SU-DHL-6 (cell line): ENCODE measurements around the gene SELENOK.

Source experiments
- H2AFZ ChIP-seq: fragments of 200-600 bp; sonication (generic); 2 replicates; pipeline ENCODE4 v1.6.1; 2014; ENCODE audit warnings: low read depth, mild to moderate bottlenecking, moderate library complexity, mixed read lengths, antibody characterized with exemption, low read length; ENCODE audit not compliant: severe bottlenecking
- H3F3A ChIP-seq: fragments of 200-600 bp; shearing (Covaris generic); 2 replicates; pipeline ENCODE4 v1.6.0; 2016; ENCODE audit warnings: antibody characterized with exemption, mild to moderate bottlenecking; ENCODE audit not compliant: insufficient read depth
- H3K27ac ChIP-seq: fragments of 200-600 bp; sonication (generic); 2 replicates; pipeline ENCODE4 v1.5.1; 2016; ENCODE audit warnings: low read depth, mild to moderate bottlenecking, low read length, moderate library complexity, mixed read lengths
- H3K27me3 ChIP-seq: fragments of 200-600 bp; sonication (generic), shearing (Covaris generic); 2 replicates; pipeline ENCODE4 v1.6.0; 2014; ENCODE audit warnings: mild to moderate bottlenecking, low read length
- H3K36me3 ChIP-seq: fragments of 200-600 bp; sonication (generic); 2 replicates; pipeline ENCODE4 v1.6.1; 2014; ENCODE audit warnings: mild to moderate bottlenecking, low read length, mixed read lengths
- H3K4me2 ChIP-seq: fragments of 300-600, 200-600 bp; shearing (Covaris generic), sonication (generic); 2 replicates; pipeline ENCODE4 v1.6.0; 2014; ENCODE audit warnings: low read length, low read depth, mild to moderate bottlenecking; ENCODE audit not compliant: poor library complexity, severe bottlenecking
- H3K4me3 ChIP-seq: fragments of 200-600 bp; sonication (generic); 2 replicates; pipeline ENCODE4 v1.5.1; 2014; ENCODE audit warnings: antibody characterized with exemption, low read length, mild to moderate bottlenecking, mixed read lengths; ENCODE audit not compliant: insufficient read depth, poor library complexity, severe bottlenecking
- H3K79me2 ChIP-seq: fragments of 200-600 bp; sonication (generic); 2 replicates; pipeline ENCODE4 v1.6.1; 2014; ENCODE audit warnings: mild to moderate bottlenecking, low read length, moderate library complexity; ENCODE audit not compliant: insufficient read depth
- H3K9ac ChIP-seq: fragments of 200-600 bp; sonication (generic); 2 replicates; pipeline ENCODE4 v1.7.0; 2014; ENCODE audit warnings: mild to moderate bottlenecking, low read length
- H3K9me2 ChIP-seq: fragments of 200-600 bp; sonication (generic); replicated peaks from 2 replicates; pipeline ENCODE4 v1.6.1; 2014; ENCODE audit warnings: low read length; ENCODE audit not compliant: insufficient read depth
- H3K9me3 ChIP-seq: fragments of 200-600 bp; sonication (generic); 2 replicates; pipeline ENCODE4 v1.6.1; 2014; ENCODE audit warnings: low read length, mixed read lengths; ENCODE audit not compliant: insufficient read depth
- H4K20me1 ChIP-seq: fragments of 200-600 bp; sonication (generic); 2 replicates; pipeline ENCODE4 v1.6.1; 2014; ENCODE audit warnings: low read depth, mild to moderate bottlenecking, antibody characterized with exemption, low read length, moderate library complexity, mixed read lengths
- CTCF ChIP-seq: fragments of 200-600 bp; sonication (generic); IDR thresholded peaks from one replicate; pipeline ENCODE4 v1.5.1; 2017; ENCODE audit warnings: antibody characterized with exemption, mild to moderate bottlenecking, low read length, moderate library complexity; ENCODE audit not compliant: insufficient read depth, poor library complexity, severe bottlenecking
- EZH2phosphoT487 ChIP-seq: fragments of 200-600 bp; sonication (generic), shearing (Covaris generic); conservative IDR thresholded peaks from 2 replicates; pipeline ENCODE4 v1.6.1; 2018; ENCODE audit warnings: mild to moderate bottlenecking, antibody characterized with exemption, low read length, moderate library complexity, mixed read lengths

Gene SELENOK

DNA sequence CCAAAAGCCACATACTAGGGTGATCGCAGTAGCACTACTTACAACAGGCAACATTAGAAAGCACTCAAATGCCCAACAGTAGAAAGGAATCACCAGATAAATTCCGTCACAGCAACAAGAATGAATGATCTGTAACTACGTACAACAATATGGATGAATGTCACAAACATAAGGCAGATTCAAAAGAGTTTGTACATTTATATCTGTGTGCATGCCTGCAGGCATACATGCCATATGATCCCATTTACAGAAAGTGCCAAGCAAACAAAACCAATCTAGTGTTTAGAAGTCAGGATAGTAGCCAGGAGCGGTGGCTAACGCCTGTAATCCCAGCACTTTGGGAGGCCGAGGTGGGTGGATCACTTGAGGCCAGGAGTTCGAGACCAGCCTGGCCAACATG, 41.7 kb downstream of the SELENOK start:
- H4K20me1 ChIP-seq: no peaks in the 10 kb centered on the region
- no peaks in the 10 kb centered on the region for H3K27me3 ChIP-seq
- no peaks in the 10 kb centered on the region for H3K9me2 ChIP-seq
- H3K4me2 ChIP-seq: no peak overlapping the region
- 0 out of 2 replicates have a peak, but pooled peaks cover 6% of the 10 kb centered on the region for H3K36me3 ChIP-seq
- no peak overlapping the region for H2AFZ ChIP-seq
- H3F3A ChIP-seq: peaks cover 13% of the 10 kb centered on the region
- no peak overlapping the region for H3K9ac ChIP-seq
- peaks cover 28% of the 10 kb centered on the region for H3K79me2 ChIP-seq
- H3K9me3 ChIP-seq: no peaks in the 10 kb centered on the region
- H3K27ac ChIP-seq: no peak overlapping the region
- no peak overlapping the region for H3K4me3 ChIP-seq
- no peak for TF ChIP-seq EZH2phosphoT487
- no peak for TF ChIP-seq CTCF

DNA sequence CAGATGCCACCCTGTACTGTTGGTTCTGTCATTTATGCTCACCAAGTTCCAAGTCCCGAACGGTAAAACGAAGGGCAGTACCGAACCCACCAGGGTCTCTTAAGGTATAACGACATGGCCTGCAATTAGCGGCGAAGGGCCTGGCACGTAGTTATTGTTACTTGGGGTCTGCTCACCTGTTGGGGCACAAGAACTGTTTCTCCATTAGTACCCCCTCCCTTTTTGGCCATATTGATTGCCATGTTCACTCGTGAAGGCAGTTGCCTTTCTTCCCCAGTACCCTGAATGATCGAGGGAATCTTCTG, 44.9 kb downstream of the SELENOK start:
- H3F3A ChIP-seq: peaks cover 34% of the 10 kb centered on the region
- H3K27ac ChIP-seq: peak overlapping the region; percentile 98
- peak overlapping the region; percentile 69 for H3K4me3 ChIP-seq
- no peaks in the 10 kb centered on the region for H3K9me2 ChIP-seq
- peak overlapping the region; percentile 11 for H2AFZ ChIP-seq
- peaks cover 42% of the 10 kb centered on the region for H3K79me2 ChIP-seq
- no peaks in the 10 kb centered on the region for H3K9me3 ChIP-seq
- H4K20me1 ChIP-seq: no peaks in the 10 kb centered on the region
- peak overlapping the region; percentile 80 for H3K4me2 ChIP-seq
- H3K36me3 ChIP-seq: 0 out of 2 replicates have a peak, but pooled peaks cover 3% of the 10 kb centered on the region
- TF ChIP-seq CTCF: no peak
- no peak for TF ChIP-seq EZH2phosphoT487
- peak overlapping the region; percentile 93 for H3K9ac ChIP-seq
- no peaks in the 10 kb centered on the region for H3K27me3 ChIP-seq

- 0 out of 2 replicates have a peak, but pooled peaks cover 3% of the 10 kb centered on the region for H3K36me3 ChIP-seq
- H2AFZ ChIP-seq: peak within 1 kb of the TSS; percentile 54
Observed at GRCh38 chr3:53846134-53846850, 45.4 kb downstream of the SELENOK start, which contains the start of the genes CHDH and IL17RB. CHDH (minus strand) TSS chr3:53846419; CDS start chr3:53824008, 22,411 bp downstream. IL17RB (plus strand) TSS chr3:53846568; CDS start chr3:53846589, 21 bp downstream.

More at GRCh38 chr3:53846134-53846850, 45.4 kb downstream of the SELENOK start, which contains the start of the genes CHDH and IL17RB:
- no peaks in the 10 kb centered on the region for H3K27me3 ChIP-seq
- H3K4me2 ChIP-seq: peak within 1 kb of the TSS; percentile 80
- no peaks in the 10 kb centered on the region for H4K20me1 ChIP-seq
- H3K79me2 ChIP-seq: peaks cover 48% of the 10 kb centered on the region
- H3K9me3 ChIP-seq: no peaks in the 10 kb centered on the region
- H3K4me3 ChIP-seq: peak within 1 kb of the TSS; percentile 69
- H3K9me2 ChIP-seq: no peaks in the 10 kb centered on the region
- peaks cover 32% of the 10 kb centered on the region for H3F3A ChIP-seq
- no peak for TF ChIP-seq EZH2phosphoT487
- TF ChIP-seq CTCF: no peak
- peak within 1 kb of the TSS; percentile 93 for H3K9ac ChIP-seq
- peak within 1 kb of the TSS; percentile 98 for H3K27ac ChIP-seq
